Mesothelial cell of epicardium (in vitro differentiated cells): ENCODE data around the gene HOXA2. TPM values are rescaled to one million over a fixed set of nuclear protein-coding genes. Genes with fewer than 3 reads are reported as not detected.

ENCODE experiments used
- DNase-seq, 2 experiments: peaks; one replicate each; pipeline ENCODE4 v3.0.0; 2021; ENCODE audit warnings: low spot score in 2 of 2; ENCODE audit not compliant: unreplicated experiment in 2 of 2
- H3K27ac Mint-ChIP-seq: 2 replicates; pipeline ENCODE4 v1.8.0; 2021; ENCODE audit warnings: mixed read lengths
- H3K27me3 Mint-ChIP-seq: 2 replicates; pipeline ENCODE4 v1.8.0; 2021; ENCODE audit warnings: low read depth, mixed read lengths
- H3K36me3 Mint-ChIP-seq: 2 replicates; pipeline ENCODE4 v1.8.0; 2021; ENCODE audit warnings: mixed read lengths
- H3K4me1 Mint-ChIP-seq: 2 replicates; pipeline ENCODE4 v1.8.0; 2021; ENCODE audit warnings: mixed read lengths
- H3K4me3 Mint-ChIP-seq: 2 replicates; pipeline ENCODE4 v1.8.0; 2021; ENCODE audit warnings: mild to moderate bottlenecking, moderate library complexity, mixed read lengths
- H3K9me3 Mint-ChIP-seq: 2 replicates; pipeline ENCODE4 v1.8.0; 2021; ENCODE audit warnings: mixed read lengths
- CTCF ChIP-seq: fragments of 200-600 bp; sonication (generic); IDR thresholded peaks from one replicate; pipeline ENCODE4 v1.5.0; 2021; ENCODE audit warnings: antibody characterized with exemption; ENCODE audit not compliant: unreplicated experiment
- total RNA-seq: library from RNA; stranded (reverse); gene quantifications from 3 replicates; pipeline ENCODE4 v1.2.1, GENCODE V29; 2021

The HOXA2 gene
- total RNA-seq, 1 donor from 2014 or later: 33.9 TPM

- Mint-ChIP-seq H3K27ac (peak overlapping the region; percentile 99), H3K4me1 (peaks cover 72% of the 10 kb centered on the region), H3K4me3 (peak overlapping the region; percentile 87), H3K27me3 (no peaks in the 10 kb centered on the region), H3K9me3 (no peaks in the 10 kb centered on the region), H3K36me3 (peaks cover 32% of the 10 kb centered on the region)
- DNase-seq: peak in 1 of 2 experiments; percentile 41
- no peak for TF ChIP-seq CTCF
Measured at GRCh38 chr7:27145165-27145913, 42.9 kb upstream of the HOXA2 start.

GRCh38 chr7:27144781-27145164, 42.3 kb upstream of the HOXA2 start:
- peak overlapping the region; percentile 99 for H3K27ac Mint-ChIP-seq
- DNase-seq: peak in 1 of 2 experiments; percentile 56
- no peaks in the 10 kb centered on the region for H3K9me3 Mint-ChIP-seq
- H3K27me3 Mint-ChIP-seq: no peaks in the 10 kb centered on the region
- peaks cover 69% of the 10 kb centered on the region for H3K4me1 Mint-ChIP-seq
- peaks cover 35% of the 10 kb centered on the region for H3K36me3 Mint-ChIP-seq
- TF ChIP-seq CTCF: no peak
- H3K4me3 Mint-ChIP-seq: peak overlapping the region; percentile 87

DNA sequence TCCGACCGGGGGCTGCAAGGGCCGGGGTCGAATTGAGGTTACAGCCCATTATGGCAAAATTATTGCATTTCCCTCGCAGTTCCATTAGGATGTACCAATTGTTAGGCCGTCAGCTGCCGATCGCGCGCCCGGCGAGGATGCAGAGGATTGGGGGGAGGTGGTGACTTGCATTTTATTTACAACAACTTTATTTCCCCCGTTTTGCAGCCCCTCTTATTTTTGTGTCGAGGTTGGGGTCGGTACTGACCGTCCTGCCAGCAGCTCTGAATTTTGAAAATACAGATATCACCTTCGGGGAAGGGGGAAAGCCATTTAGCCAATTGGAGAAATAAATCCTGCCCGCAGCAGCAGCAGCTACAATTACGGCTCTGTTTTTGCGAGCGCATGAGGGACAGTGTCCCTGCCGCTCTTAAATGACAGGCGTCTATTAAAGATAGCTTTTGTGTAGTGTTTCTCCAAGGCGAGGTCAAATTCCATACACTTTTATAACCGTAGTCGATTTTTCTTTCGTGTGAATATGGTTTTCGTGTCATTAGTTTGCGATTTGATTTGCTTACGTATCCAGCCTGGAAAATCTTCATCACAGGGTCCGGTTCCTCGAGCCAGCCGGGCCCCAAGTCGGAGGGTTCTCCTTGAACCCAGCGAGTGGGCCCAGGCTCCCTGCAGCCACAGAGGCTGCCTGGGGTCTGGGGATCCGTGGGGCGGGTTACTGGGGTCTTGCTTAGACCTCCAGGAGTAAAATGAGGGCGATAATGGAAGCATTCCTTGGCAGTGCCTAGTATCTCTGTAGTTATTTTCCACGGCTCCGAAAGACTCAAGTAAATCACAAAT, 41.7 kb upstream of the HOXA2 start:
- H3K4me3 Mint-ChIP-seq: peak overlapping the region; percentile 87
- peak overlapping the region; percentile 99 for H3K27ac Mint-ChIP-seq
- H3K27me3 Mint-ChIP-seq: no peaks in the 10 kb centered on the region
- H3K36me3 Mint-ChIP-seq: peaks cover 36% of the 10 kb centered on the region
- TF ChIP-seq CTCF: peak; percentile 44
- no peak for DNase-seq
- H3K9me3 Mint-ChIP-seq: no peaks in the 10 kb centered on the region
- peaks cover 65% of the 10 kb centered on the region for H3K4me1 Mint-ChIP-seq

GRCh38 chr7:27143023-27143949, 40.8 kb upstream of the HOXA2 start, which contains the start of gene HOXA5:
Gene HOXA5, minus strand, starts transcription at chr7:27143681. Its CDS starts 74 bp downstream, at chr7:27143607.
- Mint-ChIP-seq H3K4me1 (peaks cover 64% of the 10 kb centered on the region), H3K36me3 (peaks cover 44% of the 10 kb centered on the region), H3K27me3 (no peaks in the 10 kb centered on the region), H3K27ac (peak within 1 kb of the TSS; percentile 100), H3K4me3 (peak within 1 kb of the TSS; percentile 87), H3K9me3 (no peaks in the 10 kb centered on the region)
- peak; percentile 83 to 96 for DNase-seq
- peak; percentile 96 for TF ChIP-seq CTCF

GRCh38 chr7:27142580-27143022, 40.1 kb upstream of the HOXA2 start:
- no peak for DNase-seq
- no peaks in the 10 kb centered on the region for H3K9me3 Mint-ChIP-seq
- peak overlapping the region; percentile 87 for H3K4me3 Mint-ChIP-seq
- H3K4me1 Mint-ChIP-seq: peaks cover 67% of the 10 kb centered on the region
- no peaks in the 10 kb centered on the region for H3K27me3 Mint-ChIP-seq
- TF ChIP-seq CTCF: no peak
- H3K36me3 Mint-ChIP-seq: peaks cover 49% of the 10 kb centered on the region
- peak overlapping the region; percentile 100 for H3K27ac Mint-ChIP-seq
